ENCODE results near the gene MAP3K7CL. TPM values are rescaled to one million over a fixed set of nuclear protein-coding genes. Genes with fewer than 3 reads are reported as not detected.

MAP3K7CL gene
- 1 to 10 TPM; 5.2 to 7.9 (median 6.6) TPM for polyA plus RNA-seq (ENCODE audit: insufficient read depth in 1 of 5, insufficient read length in 5 of 5, low replicate concordance in 1 of 5)
- long read RNA-seq, donor 1, partial matches to known transcripts: 0 of 1 reads
- long read RNA-seq, donor 1, other reads (novel, unspliced or antisense): 0 of 1 reads
- long read RNA-seq, donor 2: 0 reads
- long read RNA-seq, donor 3, partial matches to known transcripts: 0 of 1 reads
- long read RNA-seq, donor 3, other reads (novel, unspliced or antisense): 0 of 1 reads
- long read RNA-seq, donor 4: 0 reads
- long read RNA-seq, donor 5: 0 reads
- long read RNA-seq, donor 6, partial matches to known transcripts: 0 of 1 reads
- long read RNA-seq, donor 6, other reads (novel, unspliced or antisense): 0 of 1 reads
- long read RNA-seq, donor 7: 0 reads
- long read RNA-seq, donor 8: 0 reads

GRCh38 chr21:29130270-29130969, at the start of gene MAP3K7CL:
Gene MAP3K7CL (plus strand): TSS chr21:29130644. CDS start chr21:29133345, 2,701 bp downstream.
- DNase-seq: no peak

- DNase-seq: no peak
These were observed 48.2 kb upstream of the MAP3K7CL start for GRCh38 chr21:29082046-29082815.

- no peak for DNase-seq
These were observed 47.1 kb upstream of the MAP3K7CL start for GRCh38 chr21:29083306-29083705.

GRCh38 chr21:29084372-29084771, 46.1 kb upstream of the MAP3K7CL start:
- no peak for DNase-seq

GRCh38 chr21:29085106-29085752, 45.2 kb upstream of the MAP3K7CL start:
- DNase-seq: no peak

GRCh38 chr21:29091033-29091432, 39.4 kb upstream of the MAP3K7CL start:
- no peak for DNase-seq

- DNase-seq: no peak
These were observed 38.1 kb upstream of the MAP3K7CL start for GRCh38 chr21:29092102-29092959.

GRCh38 chr21:29096218-29097015, 34.0 kb upstream of the MAP3K7CL start:
- DNase-seq: no peak

- DNase-seq: no peak
These were observed 32.3 kb upstream of the MAP3K7CL start for GRCh38 chr21:29098156-29098555.

- no peak for DNase-seq
These were observed 27.6 kb upstream of the MAP3K7CL start for GRCh38 chr21:29102791-29103257.

- DNase-seq: no peak
These were observed 26.2 kb upstream of the MAP3K7CL start for GRCh38 chr21:29104239-29104708.

- no peak for DNase-seq
These were observed 25.2 kb upstream of the MAP3K7CL start for GRCh38 chr21:29105218-29105617.

GRCh38 chr21:29114765-29115500, 15.5 kb upstream of the MAP3K7CL start:
- DNase-seq: no peak

- no peak for DNase-seq
These were observed 14.5 kb upstream of the MAP3K7CL start for GRCh38 chr21:29115899-29116298.

- no peak for DNase-seq
These were observed 13.0 kb upstream of the MAP3K7CL start for GRCh38 chr21:29117372-29117955.

GRCh38 chr21:29121759-29122158, 8.7 kb upstream of the MAP3K7CL start:
- no peak for DNase-seq

- DNase-seq: no peak
These were observed 5.8 kb upstream of the MAP3K7CL start for GRCh38 chr21:29124645-29125044.

GRCh38 chr21:29125191-29125590, 5.3 kb upstream of the MAP3K7CL start:
- no peak for DNase-seq

GRCh38 chr21:29125979-29126378, 4.5 kb upstream of the MAP3K7CL start:
- no peak for DNase-seq
